HepG2 (cell line): ENCODE results near the gene TGM1. TPM values are rescaled to one million over a fixed set of nuclear protein-coding genes. Genes with fewer than 3 reads are reported as not detected.

Source experiments
- CREBL2 ChIP-seq: sonication (generic); formaldehyde crosslinking; IDR thresholded peaks from 2 replicates; pipeline ENCODE4 v1.8.1; 2023; ENCODE audit warnings: missing genetic modification reagents, mild to moderate bottlenecking, borderline replicate concordance
- DBP ChIP-seq: sonication (generic); formaldehyde crosslinking; IDR thresholded peaks from 2 replicates; pipeline ENCODE4 v1.4.0; 2020; ENCODE audit warnings: missing genetic modification reagents; ENCODE audit errors: not compliant biosample characterization
- ELF1 ChIP-seq: sonication (generic); formaldehyde crosslinking; IDR thresholded peaks from 2 replicates; pipeline ENCODE4 v1.4.0; 2020; ENCODE audit warnings: missing genetic modification reagents
- ELK4 ChIP-seq: sonication (generic); formaldehyde crosslinking; IDR thresholded peaks from 2 replicates; pipeline ENCODE4 v1.9.0; 2021; ENCODE audit warnings: missing genetic modification reagents, borderline replicate concordance
- IKZF4 ChIP-seq: sonication (generic); formaldehyde crosslinking; IDR thresholded peaks from 2 replicates; pipeline ENCODE4 v1.5.1; 2020; ENCODE audit warnings: borderline replicate concordance, mild to moderate bottlenecking, low read depth, missing genetic modification reagents; ENCODE audit errors: not compliant biosample characterization
- IRX3 ChIP-seq: sonication (generic); formaldehyde crosslinking; IDR thresholded peaks from 2 replicates; pipeline ENCODE4 v1.8.1; 2023; ENCODE audit warnings: mild to moderate bottlenecking, low read depth, missing genetic modification reagents, borderline replicate concordance
- JDP2 ChIP-seq: sonication (generic); formaldehyde crosslinking; IDR thresholded peaks from 2 replicates; pipeline ENCODE4 v1.8.1; 2022; ENCODE audit warnings: missing genetic modification reagents, borderline replicate concordance
- LCORL ChIP-seq, 2 experiments: fragments of 450-650 bp in 1 of 2; sonication (generic) in 1 of 2; formaldehyde crosslinking in 1 of 2; IDR thresholded peaks; 2 replicates each; pipeline versions ENCODE4 v1.5.0 to v1.6.1; 2017 to 2020; ENCODE audit warnings: antibody characterized with exemption in 1 of 2, missing genetic modification reagents in 1 of 2
- NFKB2 ChIP-seq: sonication (generic); formaldehyde crosslinking; IDR thresholded peaks from 2 replicates; pipeline ENCODE4 v1.4.0; 2020; ENCODE audit warnings: missing genetic modification reagents, borderline replicate concordance
- RFX5 ChIP-seq: IDR thresholded peaks from 2 replicates; pipeline ENCODE4 v1.6.1; 2011; ENCODE audit warnings: low read depth, low read length, improper control_type of control experiment
- RNF219 ChIP-seq: sonication (generic); formaldehyde crosslinking; IDR thresholded peaks from 2 replicates; pipeline ENCODE4 v1.5.0; 2020; ENCODE audit warnings: mild to moderate bottlenecking, missing genetic modification reagents
- SSRP1 ChIP-seq: IDR thresholded peaks from 2 replicates; pipeline ENCODE4 v1.6.1; 2016; ENCODE audit warnings: control low read depth
- SUZ12 ChIP-seq: fragments of 150-350 bp; IDR thresholded peaks from 2 replicates; pipeline ENCODE4 v1.6.1; 2014; ENCODE audit warnings: low read depth, low read length
- ZBTB3 ChIP-seq: sonication (generic); formaldehyde crosslinking; IDR thresholded peaks from 2 replicates; pipeline ENCODE4 v1.4.0; 2020; ENCODE audit warnings: low read depth, mild to moderate bottlenecking, moderate library complexity, missing genetic modification reagents, borderline replicate concordance
- ZC3H4 ChIP-seq: sonication (generic); formaldehyde crosslinking; IDR thresholded peaks from 2 replicates; pipeline ENCODE4 v1.4.0; 2020; ENCODE audit warnings: missing genetic modification reagents, borderline replicate concordance
- ZKSCAN5 ChIP-seq: sonication (generic); formaldehyde crosslinking; IDR thresholded peaks from 2 replicates; pipeline ENCODE4 v1.5.1; 2020; ENCODE audit warnings: mild to moderate bottlenecking, missing genetic modification reagents
- ZNF275 ChIP-seq: sonication (generic); formaldehyde crosslinking; IDR thresholded peaks from 2 replicates; pipeline ENCODE4 v1.8.0; 2022; ENCODE audit warnings: missing genetic modification reagents, mild to moderate bottlenecking, inconsistent platforms, borderline replicate concordance
- ZNF343 ChIP-seq: sonication (generic); formaldehyde crosslinking; IDR thresholded peaks from 2 replicates; pipeline ENCODE4 v1.4.0; 2020; ENCODE audit warnings: mild to moderate bottlenecking, missing genetic modification reagents
- ZNF430 ChIP-seq: sonication (generic); formaldehyde crosslinking; IDR thresholded peaks from 2 replicates; pipeline ENCODE4 v1.9.0; 2021; ENCODE audit warnings: mild to moderate bottlenecking, missing genetic modification reagents
- ZNF44 ChIP-seq: sonication (generic); formaldehyde crosslinking; IDR thresholded peaks from 2 replicates; pipeline ENCODE4 v1.5.1; 2020; ENCODE audit warnings: mild to moderate bottlenecking, missing genetic modification reagents
- ZNF501 ChIP-seq: sonication (generic); formaldehyde crosslinking; IDR thresholded peaks from 2 replicates; pipeline ENCODE4 v1.5.1; 2020; ENCODE audit warnings: mild to moderate bottlenecking, moderate library complexity, missing genetic modification reagents
- ZNF766 ChIP-seq: sonication (generic); formaldehyde crosslinking; IDR thresholded peaks from 2 replicates; pipeline ENCODE4 v1.5.0; 2020; ENCODE audit warnings: missing genetic modification reagents, borderline replicate concordance
- ZNF790 ChIP-seq: sonication (generic); formaldehyde crosslinking; IDR thresholded peaks from 2 replicates; pipeline ENCODE4 v1.8.0; 2022; ENCODE audit warnings: missing genetic modification reagents, mild to moderate bottlenecking, borderline replicate concordance
- polyA plus RNA-seq, 8 experiments: library from polyadenylated mRNA; depleted of rRNA in 3 of 8; stranded (reverse) in 7 of 8; unstranded in 1 of 8; fragments of >200 nt; fragmentation: Illumina TruSeq in 4 of 8; extraction: Trizol in 4 of 8; gene quantifications; 2 replicates each; pipeline versions ENCODE4 v1.2.1 to v1.2.3, GENCODE V29; 2011 to 2016; ENCODE audit warnings: low read depth in 4 of 8, missing spikeins in 1 of 8, mixed read lengths in 1 of 8; ENCODE audit not compliant: insufficient read depth in 1 of 8
- total RNA-seq, 5 experiments: library from RNA; depleted of rRNA; stranded (reverse); fragments of >200 nt; fragmentation: Illumina TruSeq; extraction: Trizol; gene quantifications; 2 replicates each; pipeline ENCODE4 v1.2.3, GENCODE V29; 2016; ENCODE audit warnings: low read depth in 1 of 5

The TGM1 gene
- total and polyA plus RNA-seq, 2 of the 13 experiments (the other 11 are each of a cell fraction or from before 2014, with no cell fraction given), result 3.2 to 10.6 TPM

GRCh38 chr14:24270537-24271133 lies 7.7 kb upstream of the TGM1 start (continued):
- TF ChIP-seq DBP (CRISPR knock-in tag), result no peak
- no peak for TF ChIP-seq ZC3H4 (CRISPR knock-in tag)
- no peak for TF ChIP-seq JDP2 (CRISPR knock-in tag)
- TF ChIP-seq ZNF44 (CRISPR knock-in tag), result peak; percentile 92
- 0 out of 2 replicates have a peak, but pooled peaks have one; percentile 72 for TF ChIP-seq ZKSCAN5 (CRISPR knock-in tag)
- no peak for TF ChIP-seq SUZ12
- no peak for TF ChIP-seq ZNF766 (CRISPR knock-in tag)
- TF ChIP-seq ZNF275, result no peak
- TF ChIP-seq SSRP1 (CRISPR knock-in tag), result no peak
- no peak for TF ChIP-seq IRX3 (CRISPR knock-in tag)
- TF ChIP-seq ELF1 (CRISPR knock-in tag), result no peak
- TF ChIP-seq ZBTB3 (CRISPR knock-in tag), result no peak
- TF ChIP-seq NFKB2 (CRISPR knock-in tag), result no peak
- TF ChIP-seq CREBL2 (CRISPR knock-in tag), result 0 out of 2 replicates have a peak, but pooled peaks have one; percentile 78
- TF ChIP-seq ZNF343, result no peak
- no peak for TF ChIP-seq ZNF430 (CRISPR knock-in tag)
- TF ChIP-seq ELK4 (CRISPR knock-in tag), result 0 out of 2 replicates have a peak, but pooled peaks have one; percentile 50
- peak; percentile 45 for TF ChIP-seq IKZF4 (CRISPR knock-in tag)
- TF ChIP-seq ZNF790 (CRISPR knock-in tag), result no peak
- no peak for TF ChIP-seq RNF219 (CRISPR knock-in tag)
- no peak for TF ChIP-seq LCORL (IDR thresholded peaks at IDR 0.05)
- no peak for TF ChIP-seq LCORL (CRISPR knock-in tag; IDR thresholded peaks at IDR 0.05)
- TF ChIP-seq ZNF501, result no peak
- no peak for TF ChIP-seq RFX5
